Stromal cell of bone marrow (primary cell): Measurements from ENCODE around the gene LRPPRC.

Experiments
- DNase-seq: peaks from one replicate; pipeline ENCODE4 v3.0.0-alpha.2; 2012; ENCODE audit warnings: low read depth

Gene LRPPRC

GRCh38 chr2:43854671-43855070 is 141.1 kb downstream of the LRPPRC start:
- no peak for DNase-seq

- no peak for DNase-seq
These were observed 142.4 kb downstream of the LRPPRC start for GRCh38 chr2:43853141-43854081.

DNA sequence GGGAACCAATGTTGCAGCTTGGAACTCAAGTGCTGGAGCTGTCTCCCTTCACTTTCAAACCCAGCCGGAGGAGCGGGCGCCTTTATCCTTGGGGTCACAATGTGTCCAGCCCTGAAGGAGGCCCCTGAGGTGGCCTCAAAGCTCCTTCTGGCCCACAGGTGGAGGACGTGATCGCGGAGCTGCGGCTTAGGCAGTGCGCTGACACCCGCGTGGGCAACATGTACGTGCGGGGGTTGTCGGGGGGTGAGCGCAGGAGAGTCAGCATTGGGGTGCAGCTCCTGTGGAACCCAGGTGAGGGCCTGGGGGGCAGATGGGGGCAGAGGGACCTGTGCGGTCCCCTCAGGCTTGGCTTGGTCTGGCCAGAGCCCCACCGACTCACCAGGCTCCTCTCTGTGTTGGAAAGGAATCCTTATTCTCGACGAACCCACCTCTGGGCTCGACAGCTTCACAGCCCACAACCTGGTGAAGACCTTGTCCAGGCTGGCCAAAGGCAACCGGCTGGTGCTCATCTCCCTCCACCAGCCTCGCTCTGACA is 143.5 kb downstream of the LRPPRC start:
- no peak for DNase-seq

DNA sequence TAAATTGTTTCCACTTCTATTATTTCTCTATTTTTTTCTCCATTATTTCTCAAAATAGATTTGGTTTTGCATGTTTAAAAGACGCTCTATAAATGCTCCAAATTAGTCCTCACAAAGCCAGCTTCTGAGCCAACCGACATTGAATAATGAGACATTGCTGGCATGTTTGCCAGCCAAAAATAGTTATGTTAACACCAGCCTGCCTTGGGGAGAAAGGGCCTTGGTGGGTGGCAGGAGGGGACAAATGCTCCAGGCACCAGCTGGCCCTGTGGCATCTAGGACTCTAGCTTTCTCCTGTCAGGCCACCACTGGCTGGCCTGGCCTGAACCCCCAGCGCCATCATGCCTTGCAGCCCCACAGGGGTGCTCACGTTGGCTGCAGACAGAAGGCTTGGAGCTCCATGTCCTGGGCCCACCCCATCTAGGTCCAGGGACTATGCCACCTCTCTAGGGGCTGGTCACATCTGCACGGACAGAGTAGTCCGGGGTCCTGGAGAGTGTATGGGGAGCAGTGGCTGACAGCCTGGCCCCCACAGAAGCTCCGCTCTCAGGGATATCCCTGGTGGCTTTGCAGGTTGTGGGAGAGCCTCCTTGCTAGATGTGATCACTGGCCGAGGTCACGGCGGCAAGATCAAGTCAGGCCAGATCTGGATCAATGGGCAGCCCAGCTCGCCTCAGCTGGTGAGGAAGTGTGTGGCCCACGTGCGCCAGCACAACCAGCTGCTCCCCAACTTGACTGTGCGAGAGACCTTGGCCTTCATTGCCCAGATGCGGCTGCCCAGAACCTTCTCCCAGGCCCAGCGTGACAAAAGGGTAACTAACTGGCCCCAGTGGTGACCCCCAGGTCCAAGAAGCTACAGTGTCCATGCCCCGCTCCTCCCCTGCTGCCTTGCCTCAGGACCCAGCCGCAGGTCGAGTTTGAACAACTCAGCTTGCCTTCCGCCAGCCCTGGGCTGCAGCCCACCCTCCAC is 144.5 kb downstream of the LRPPRC start:
- DNase-seq, result no peak

GRCh38 chr2:43848214-43848613 is 147.6 kb downstream of the LRPPRC start:
- DNase-seq, result no peak

DNA sequence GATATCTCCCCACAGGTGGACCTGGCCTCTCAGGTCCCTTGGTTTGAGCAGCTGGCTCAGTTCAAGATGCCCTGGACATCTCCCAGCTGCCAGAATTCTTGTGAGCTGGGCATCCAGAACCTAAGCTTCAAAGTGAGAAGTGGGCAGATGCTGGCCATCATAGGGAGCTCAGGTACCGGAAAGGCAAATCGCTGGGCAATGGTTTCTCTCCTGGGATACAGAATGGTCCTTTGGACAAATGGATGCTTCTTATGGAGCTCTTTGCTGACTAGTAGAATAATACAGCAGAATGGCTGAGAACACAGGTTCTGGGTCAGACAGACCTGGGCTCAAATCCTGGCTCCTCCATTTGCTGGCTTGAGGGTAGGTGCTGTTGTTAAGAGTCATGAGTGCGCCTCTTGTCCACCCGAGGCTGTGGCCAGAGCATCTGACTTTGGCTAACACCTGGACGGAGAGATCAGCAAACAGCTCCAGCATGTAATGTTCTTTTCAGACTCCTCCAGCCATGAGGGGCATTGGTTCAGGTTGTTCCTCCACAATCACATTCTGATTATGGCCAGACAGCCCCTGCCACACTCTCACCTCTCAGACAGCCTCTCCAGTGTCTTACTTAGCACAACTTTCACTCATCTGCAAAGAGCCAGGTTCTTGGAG is 149.5 kb downstream of the LRPPRC start:
- no peak for DNase-seq

- no peak for DNase-seq
These were observed 150.6 kb downstream of the LRPPRC start for GRCh38 chr2:43845181-43845580.

DNA sequence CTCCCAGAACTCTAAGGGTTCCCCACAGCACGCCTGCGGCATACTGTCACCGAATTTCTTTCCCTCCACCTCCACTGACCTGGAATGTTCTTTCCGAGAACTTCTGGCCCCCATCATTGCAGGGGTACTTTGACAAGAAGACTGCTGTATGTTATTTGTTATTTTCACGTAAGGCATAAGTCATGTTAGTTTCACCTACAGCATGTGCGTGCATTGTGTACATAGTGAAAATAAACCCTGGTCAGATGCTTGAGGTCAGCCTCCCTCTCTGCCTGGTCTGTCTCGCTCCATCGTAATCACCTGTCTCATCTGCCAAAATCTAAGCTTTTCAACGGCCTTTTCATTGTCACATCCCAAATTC is 152.9 kb downstream of the LRPPRC start:
- no peak for DNase-seq

DNA sequence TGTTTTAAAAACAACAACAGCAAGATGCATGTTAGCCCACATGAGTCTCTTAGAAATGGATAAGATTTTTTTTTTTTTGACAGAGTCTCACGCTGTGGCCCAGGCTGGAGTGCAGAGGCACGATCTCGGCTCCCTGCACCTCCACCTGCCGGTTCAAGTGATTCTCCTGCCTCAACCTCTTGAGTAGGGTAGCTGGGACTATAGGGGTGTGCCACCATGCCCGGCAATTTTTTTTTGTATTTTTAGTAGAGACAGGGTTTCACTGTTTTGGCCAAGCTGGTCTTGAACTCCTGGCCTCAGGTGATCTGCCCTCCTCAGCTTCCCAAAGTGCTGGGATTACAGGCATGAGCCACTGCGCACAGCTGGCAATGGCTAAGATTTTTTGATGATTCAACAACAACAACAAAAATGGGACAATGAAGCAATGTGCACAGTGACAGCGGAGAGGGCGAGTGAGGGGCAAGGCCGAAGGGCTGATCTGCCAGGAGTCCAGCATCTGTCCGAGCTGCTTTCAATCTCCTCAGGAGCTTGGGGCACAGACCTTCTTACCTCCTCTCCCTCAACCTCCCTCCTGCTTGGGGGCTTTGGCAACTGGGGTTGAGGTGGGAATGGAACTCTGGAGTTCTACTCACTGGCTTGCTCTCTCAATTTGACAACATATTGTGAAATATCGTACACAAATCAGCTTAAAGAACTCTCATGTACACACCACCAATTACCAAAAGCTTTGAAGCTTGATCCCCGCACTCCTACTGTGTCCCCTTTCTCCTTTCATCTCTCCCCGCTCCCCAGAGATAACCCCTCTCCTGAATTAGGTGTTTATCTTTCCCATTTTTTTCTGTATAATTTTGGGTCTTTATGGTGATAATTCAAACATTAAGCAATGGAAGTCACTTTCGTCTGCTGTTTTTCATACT is 153.6 kb downstream of the LRPPRC start:
- no peak for DNase-seq

- no peak for DNase-seq
These were observed 154.8 kb downstream of the LRPPRC start for GRCh38 chr2:43840965-43841364.

DNA sequence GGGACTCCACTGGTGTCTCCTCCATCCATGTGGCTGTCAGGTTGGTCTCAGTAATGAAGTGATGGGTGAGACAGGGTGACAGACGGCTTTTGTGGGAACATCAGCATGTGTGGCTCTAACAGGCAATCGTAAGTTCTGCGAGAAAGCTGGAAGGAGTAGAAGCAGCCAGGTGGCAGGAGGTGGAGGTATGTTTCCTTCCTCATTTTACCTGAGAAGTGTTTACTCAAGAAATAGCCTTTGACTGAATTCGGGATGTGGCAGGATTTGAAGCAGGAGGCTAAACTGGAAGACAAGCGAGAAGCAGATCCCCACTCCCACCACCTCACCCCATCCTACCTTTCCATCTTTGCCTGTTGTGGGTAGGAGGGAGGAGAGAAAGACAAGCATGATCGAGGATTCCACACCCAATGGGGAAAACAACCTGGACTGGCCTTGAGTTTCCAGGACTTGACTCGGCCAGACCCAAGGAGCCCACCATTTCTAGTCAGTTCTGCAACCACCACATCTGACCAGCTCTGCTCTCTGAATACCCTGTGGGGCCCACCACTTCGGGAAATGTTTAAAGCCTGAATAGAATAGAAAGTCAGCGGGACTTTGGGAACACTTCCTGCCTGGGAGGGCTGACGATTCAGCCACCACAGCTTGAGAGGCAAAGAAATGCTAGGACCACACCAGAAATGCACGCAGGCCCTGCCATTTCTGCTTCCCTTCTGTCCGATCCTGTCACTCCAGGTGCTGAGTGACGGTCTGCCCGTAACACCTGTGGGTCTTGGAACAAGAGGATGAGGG is 155.8 kb downstream of the LRPPRC start:
- no peak for DNase-seq

DNA sequence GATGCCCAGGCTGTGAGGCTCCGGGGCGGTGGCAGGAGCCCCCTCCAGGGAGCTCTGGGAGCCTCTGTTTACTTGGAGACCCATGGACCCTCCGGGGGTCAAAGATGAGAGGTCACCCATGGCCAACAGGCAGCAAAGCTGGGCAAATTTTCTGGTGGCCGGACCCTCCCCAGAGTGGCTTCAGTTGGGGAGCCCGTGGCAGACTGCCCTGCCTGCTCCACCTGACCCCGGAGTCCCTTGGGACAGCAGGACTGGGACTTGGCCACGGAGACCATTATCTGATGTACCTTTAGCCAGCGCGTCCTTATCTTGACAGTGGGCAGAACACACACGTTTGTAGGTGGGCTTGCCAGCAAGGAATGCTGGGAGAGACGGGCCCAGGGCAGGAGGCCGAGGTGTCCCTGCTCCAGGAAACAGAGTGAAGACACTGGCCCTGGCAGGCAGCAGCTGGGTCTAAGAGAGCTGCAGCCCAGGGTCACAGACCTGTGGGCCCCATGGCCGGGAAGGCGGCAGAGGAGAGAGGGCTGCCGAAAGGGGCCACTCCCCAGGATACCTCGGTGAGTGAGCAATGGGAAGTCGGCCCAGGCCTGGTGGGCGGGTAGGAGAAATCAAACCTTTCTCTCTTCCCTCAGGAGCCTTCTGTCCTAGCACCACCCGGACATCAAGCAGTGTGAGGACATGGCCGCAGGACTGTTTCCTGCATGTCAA is 157.1 kb downstream of the LRPPRC start, which contains the start of the genes ABCG5 and ABCG8:
TSS of gene ABCG5 (minus strand) at position 280 of the 708 bp plus-strand sequence. CDS start at position 120, 160 bp downstream.
TSS of gene ABCG8 (plus strand) at position 412 of the 708 bp plus-strand sequence. CDS start at position 495, 83 bp downstream.
- DNase-seq, result no peak

GRCh38 chr2:43837831-43838559 is 157.8 kb downstream of the LRPPRC start:
- no peak for DNase-seq

DNA sequence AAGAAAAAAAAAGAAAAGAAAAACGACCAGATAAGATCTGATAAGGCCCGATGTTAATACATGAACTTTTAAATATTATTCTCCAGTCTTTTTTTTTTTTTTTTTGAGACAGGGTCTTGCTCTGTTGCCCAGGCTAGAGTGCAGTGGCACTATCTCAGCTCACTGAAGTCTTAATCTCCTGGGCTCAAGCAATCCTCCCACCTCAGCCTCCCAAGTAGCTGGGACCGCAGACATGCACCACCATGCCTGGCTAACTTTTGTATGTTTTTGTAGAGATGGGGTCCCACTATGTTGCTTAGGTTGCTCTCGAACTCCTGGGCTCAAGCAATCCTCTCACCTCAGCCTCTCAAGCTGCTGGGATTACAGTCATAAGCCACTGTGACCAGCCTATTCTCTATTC is 158.8 kb downstream of the LRPPRC start:
- DNase-seq, result no peak
